ENCODE measurements around the gene DPYSL3. TPM values are rescaled to one million over a fixed set of nuclear protein-coding genes. Genes with fewer than 3 reads are reported as not detected.

DPYSL3 gene
- total RNA-seq, 1 donor from 2014 or later, result 1.6 TPM

- no peak overlapping the region for H3K4me3 ChIP-seq (ENCODE audit: low read depth, low read length)
- no peaks in the 10 kb centered on the region for H3K27me3 ChIP-seq (ENCODE audit: control insufficient read depth, insufficient read depth, low read length)
- FAIRE-seq, result no peak
- no peak for DNase-seq (ENCODE audit: low read depth)
- TF ChIP-seq CTCF (IDR thresholded peaks at IDR 0.05; ENCODE audit: insufficient read depth, low read length, severe bottlenecking), result no peak
- no peaks in the 10 kb centered on the region for H3K36me3 ChIP-seq (ENCODE audit: control insufficient read depth, insufficient read depth, low read length)
Observed at GRCh38 chr5:147534172-147534951, 24.5 kb upstream of the DPYSL3 start.

GRCh38 chr5:147532156-147532555, 22.3 kb upstream of the DPYSL3 start:
- FAIRE-seq, result no peak
- DNase-seq (ENCODE audit: low read depth), result no peak
- TF ChIP-seq CTCF (IDR thresholded peaks at IDR 0.05; ENCODE audit: insufficient read depth, low read length, severe bottlenecking), result no peak
- Histone ChIP-seq H3K27me3 (ENCODE audit: control insufficient read depth, insufficient read depth, low read length) (no peaks in the 10 kb centered on the region), H3K36me3 (ENCODE audit: control insufficient read depth, insufficient read depth, low read length) (no peaks in the 10 kb centered on the region), H3K4me3 (ENCODE audit: low read depth, low read length) (no peak overlapping the region)

GRCh38 chr5:147530530-147531389, 20.9 kb upstream of the DPYSL3 start:
- FAIRE-seq, result no peak
- peak; percentile 96 for DNase-seq (ENCODE audit: low read depth)
- no peak for TF ChIP-seq CTCF (IDR thresholded peaks at IDR 0.05; ENCODE audit: insufficient read depth, low read length, severe bottlenecking)
- Histone ChIP-seq H3K27me3 (ENCODE audit: control insufficient read depth, insufficient read depth, low read length) (no peaks in the 10 kb centered on the region), H3K4me3 (ENCODE audit: low read depth, low read length) (no peak overlapping the region), H3K36me3 (ENCODE audit: control insufficient read depth, insufficient read depth, low read length) (no peaks in the 10 kb centered on the region)

GRCh38 chr5:147523069-147523468, 13.2 kb upstream of the DPYSL3 start:
- no peaks in the 10 kb centered on the region for H3K27me3 ChIP-seq (ENCODE audit: control insufficient read depth, insufficient read depth, low read length)
- no peak overlapping the region for H3K4me3 ChIP-seq (ENCODE audit: low read depth, low read length)
- DNase-seq (ENCODE audit: low read depth), result no peak
- no peaks in the 10 kb centered on the region for H3K36me3 ChIP-seq (ENCODE audit: control insufficient read depth, insufficient read depth, low read length)
- TF ChIP-seq CTCF (IDR thresholded peaks at IDR 0.05; ENCODE audit: insufficient read depth, low read length, severe bottlenecking), result no peak
- no peak for FAIRE-seq

GRCh38 chr5:147522435-147522834, 12.6 kb upstream of the DPYSL3 start:
- DNase-seq (ENCODE audit: low read depth), result peak; percentile 91
- TF ChIP-seq CTCF (IDR thresholded peaks at IDR 0.05; ENCODE audit: insufficient read depth, low read length, severe bottlenecking), result no peak
- FAIRE-seq, result no peak
- H3K4me3 ChIP-seq (ENCODE audit: low read depth, low read length), result no peak overlapping the region
- H3K36me3 ChIP-seq (ENCODE audit: control insufficient read depth, insufficient read depth, low read length), result no peaks in the 10 kb centered on the region
- H3K27me3 ChIP-seq (ENCODE audit: control insufficient read depth, insufficient read depth, low read length), result no peaks in the 10 kb centered on the region

Data from bronchial epithelial cell (primary cell).